ENCODE measurements around the gene ASGR1.
A peak's percentile ranks its signal among the peaks of the same experiment; 100 is the strongest.

Gene ASGR1, protein sequence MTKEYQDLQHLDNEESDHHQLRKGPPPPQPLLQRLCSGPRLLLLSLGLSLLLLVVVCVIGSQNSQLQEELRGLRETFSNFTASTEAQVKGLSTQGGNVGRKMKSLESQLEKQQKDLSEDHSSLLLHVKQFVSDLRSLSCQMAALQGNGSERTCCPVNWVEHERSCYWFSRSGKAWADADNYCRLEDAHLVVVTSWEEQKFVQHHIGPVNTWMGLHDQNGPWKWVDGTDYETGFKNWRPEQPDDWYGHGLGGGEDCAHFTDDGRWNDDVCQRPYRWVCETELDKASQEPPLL
- total RNA-seq: 0 to 0.30 (median 0.10) reads per million in 4 donors

DNA sequence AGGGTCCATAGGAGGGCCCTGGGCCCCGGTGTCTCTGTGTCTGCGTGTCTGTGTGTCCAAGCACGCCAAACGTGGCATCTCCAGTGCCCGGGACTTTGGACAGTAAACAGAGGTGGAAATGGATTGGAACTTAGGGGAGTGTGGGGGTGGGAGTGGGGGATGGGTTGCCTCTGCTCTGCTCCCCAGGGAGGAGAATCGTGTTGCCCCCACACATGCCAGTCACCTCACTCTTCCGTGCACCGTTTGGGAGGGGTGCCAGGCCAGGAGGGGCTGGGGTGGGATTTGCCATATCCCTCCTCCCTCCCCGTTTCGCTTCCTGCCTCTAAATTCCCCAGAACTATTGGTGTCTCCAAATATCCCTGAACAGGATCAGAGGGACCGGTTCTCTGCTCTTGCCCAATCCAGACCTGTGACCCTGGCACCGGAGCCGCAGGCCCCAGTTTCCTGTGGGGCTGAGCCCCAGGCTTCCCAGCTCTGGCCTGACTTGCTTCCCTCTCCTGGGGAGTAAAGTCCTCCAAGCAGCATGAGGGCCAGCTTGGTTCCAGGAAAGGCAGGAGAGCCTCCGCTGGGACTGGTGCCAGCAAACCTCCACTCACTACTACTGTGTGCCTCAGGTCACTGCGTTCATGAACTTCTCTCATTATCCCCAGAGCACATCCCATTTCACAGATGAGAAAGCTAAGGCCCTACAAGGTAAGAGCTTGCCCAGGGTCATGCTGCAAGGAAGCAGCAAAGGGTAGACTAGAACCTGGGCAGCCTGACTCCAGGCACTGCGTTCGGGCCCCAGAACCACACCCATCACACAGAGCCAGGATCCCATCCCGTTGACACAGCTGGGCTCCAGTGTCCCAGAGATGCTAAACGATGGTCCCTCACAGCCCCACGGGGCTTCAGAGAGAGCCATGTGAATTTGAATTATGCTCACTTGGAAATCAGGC lies at the start of gene ASGR1:
Gene ASGR1, minus strand, starts transcription at position 54 of the 938 bp plus-strand sequence. CDS start 807 bp downstream, outside the sequence.
- DNase-seq: no peak

- DNase-seq: no peak
These were observed 49.8 kb upstream of the ASGR1 start for GRCh38 chr17:7228920-7229319.

DNA sequence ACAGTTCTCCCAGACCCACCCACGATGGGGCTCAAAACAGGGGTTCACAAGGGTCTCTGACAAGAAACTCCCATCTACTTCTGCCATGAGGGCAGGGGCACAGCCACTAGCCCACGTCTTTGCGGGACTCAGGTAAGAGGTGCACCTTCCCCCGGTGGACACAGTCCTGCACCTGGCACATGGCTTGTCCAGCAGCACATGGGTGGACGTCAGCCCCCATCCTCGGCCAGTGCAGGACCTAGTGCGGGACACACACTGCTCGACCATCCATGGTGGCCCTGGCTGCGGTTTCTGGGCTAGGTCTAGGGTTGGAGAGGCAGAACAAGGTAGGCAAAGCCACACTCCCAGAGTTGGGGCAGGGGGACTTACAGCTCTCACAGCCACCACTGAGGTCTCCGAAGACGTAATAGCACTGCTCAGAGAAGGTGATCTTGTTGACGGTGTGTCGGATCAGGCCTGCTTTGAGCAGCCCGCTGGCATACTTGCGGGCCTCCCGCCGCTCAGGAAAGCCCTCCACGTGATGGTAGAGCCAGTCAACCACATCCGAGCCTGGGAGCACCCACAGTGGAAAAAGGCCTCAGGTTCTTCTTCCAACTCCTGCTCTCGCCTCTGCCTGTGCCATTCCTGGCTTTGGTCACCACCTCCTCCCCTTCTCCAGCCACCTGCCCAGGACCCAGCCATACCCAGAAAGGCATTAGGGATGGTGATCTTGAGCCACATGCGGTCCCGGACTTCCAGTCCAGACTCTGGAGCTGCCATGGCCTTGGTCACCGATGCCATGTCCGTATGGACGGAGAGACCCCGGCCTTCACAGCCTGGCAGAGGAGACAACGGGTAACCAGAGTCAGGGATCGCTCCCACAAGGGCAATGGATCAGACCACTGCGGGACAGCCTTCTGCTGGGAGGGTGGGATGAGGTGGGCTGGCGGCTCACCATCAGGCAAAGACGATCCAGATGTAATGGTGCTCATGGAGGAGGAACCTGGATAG lies 47.8 kb upstream of the ASGR1 start:
- DNase-seq: no peak

- no peak for DNase-seq
These were observed 46.7 kb upstream of the ASGR1 start for GRCh38 chr17:7225711-7226331.

DNA sequence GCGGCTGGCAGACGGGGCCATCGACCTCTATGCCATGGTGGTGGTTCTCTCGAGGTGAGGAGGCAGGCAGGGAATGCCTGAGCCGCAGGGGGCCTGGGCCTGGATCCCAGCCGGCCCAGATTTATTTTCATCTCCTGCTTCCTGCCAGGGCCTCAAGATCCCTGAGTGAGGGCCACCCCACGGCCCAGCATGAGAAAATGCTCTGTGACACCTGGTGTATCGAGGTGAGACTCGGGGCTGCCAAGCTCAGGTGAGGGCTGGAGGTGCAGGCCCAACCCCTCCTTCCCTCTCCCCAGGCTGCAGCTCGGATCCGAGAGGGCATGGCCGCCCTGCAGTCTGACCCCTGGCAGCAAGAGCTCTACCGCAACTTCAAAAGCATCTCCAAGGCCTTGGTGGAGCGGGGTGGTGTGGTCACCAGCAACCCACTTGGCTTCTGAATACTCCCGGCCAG lies 45.5 kb upstream of the ASGR1 start:
- DNase-seq: no peak

DNA sequence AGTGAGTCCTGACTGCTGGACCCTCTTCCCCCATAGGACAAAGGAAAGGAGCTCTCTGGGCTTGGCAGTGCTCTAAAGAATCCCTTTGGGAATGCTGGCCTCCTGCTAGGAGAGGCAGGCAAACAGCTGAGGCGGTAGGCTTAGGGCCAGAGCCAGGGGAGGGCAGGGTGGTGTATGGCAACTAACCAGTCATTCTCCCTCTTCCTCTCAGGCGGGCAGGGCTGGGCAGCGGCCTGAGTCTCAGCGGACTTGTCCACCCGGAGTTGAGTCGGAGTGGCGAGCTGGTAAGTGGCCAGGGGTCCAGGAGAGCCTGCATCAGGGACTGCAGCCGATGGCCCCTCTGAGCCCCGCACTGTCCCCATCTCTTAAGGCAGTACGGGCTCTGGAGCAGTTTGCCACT lies 44.9 kb upstream of the ASGR1 start:
- DNase-seq: no peak

DNA sequence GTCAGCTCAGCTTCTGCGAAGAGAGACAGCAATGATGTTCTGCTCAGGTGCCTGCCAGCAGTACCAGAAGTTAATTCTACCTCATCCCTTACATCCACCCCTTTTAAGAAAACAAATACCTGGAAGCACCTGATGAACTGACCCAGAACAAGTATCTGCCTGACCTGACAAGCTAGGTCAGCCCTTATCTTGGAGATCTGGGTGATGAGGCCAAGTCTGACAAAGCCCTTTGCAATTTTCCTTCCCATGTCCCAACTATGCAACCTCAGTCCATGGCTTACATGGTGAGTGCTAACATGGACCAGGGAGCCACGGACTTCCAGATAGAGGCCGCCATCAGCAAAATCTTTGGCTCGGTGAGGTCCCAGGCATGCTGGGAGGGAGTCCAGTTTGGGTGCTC lies 44.2 kb upstream of the ASGR1 start:
- no peak for DNase-seq

DNA sequence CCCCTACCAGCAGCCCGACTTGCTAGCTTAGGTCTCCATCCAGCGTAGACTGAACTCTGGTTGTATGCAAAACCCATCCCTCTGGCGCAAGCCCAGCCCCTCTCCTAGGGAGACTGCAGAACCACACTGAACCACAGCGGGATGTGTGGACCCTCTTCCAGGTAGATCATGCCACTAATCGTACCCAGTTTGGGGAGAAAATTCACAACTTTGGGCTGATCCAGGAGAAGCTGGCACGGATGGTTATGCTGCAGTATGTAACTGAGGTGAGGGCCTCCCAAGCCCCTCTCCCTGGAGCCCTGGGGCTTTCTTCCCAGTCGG lies 43.8 kb upstream of the ASGR1 start:
- DNase-seq: no peak

DNA sequence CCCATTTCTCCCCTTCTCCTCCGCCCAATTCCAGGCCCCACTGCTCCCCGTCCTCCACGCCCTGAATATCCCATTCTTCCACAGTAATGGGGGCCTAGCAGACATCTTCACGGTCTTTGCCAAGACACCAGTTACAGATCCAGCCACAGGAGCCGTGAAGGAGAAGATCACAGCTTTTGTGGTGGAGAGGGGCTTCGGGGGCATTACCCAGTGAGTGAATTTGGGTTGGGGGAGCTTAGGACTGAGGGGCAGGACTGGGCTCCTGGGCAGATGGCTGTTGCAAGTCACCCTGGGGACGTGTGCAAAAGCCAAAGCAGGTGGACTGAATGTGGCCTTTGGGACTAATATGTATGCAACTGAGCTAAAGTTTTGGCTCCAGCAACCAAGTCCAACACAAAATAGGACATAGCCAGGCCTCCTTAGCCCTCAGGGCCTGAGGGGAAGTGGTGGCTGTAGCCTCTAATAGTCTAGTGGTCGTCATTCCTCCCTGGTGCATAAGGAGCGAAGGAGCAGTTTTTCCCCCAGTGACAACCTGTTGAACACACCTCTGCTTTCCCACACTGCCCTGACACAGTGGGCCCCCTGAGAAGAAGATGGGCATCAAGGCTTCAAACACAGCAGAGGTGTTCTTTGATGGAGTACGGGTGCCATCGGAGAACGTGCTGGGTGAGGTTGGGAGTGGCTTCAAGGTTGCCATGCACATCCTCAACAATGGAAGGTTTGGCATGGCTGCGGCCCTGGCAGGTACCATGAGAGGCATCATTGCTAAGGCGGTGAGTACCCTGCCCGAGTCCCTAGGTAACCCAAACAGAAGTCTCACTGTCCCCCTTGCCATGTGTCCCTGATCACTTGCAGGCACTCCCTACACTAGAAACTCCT lies 43.2 kb upstream of the ASGR1 start:
- no peak for DNase-seq

- no peak for DNase-seq
These were observed 42.3 kb upstream of the ASGR1 start for GRCh38 chr17:7221278-7222092.

- peak in 2 of 5 donors; percentile 41 to 75 for DNase-seq
These were observed 41.6 kb upstream of the ASGR1 start for GRCh38 chr17:7220593-7221277.

- DNase-seq: peak; percentile 48 to 79 (median 66)
These were observed 40.8 kb upstream of the ASGR1 start, which contains the start of the genes ACADVL and DLG4 for GRCh38 chr17:7219812-7220592. Gene ACADVL (plus strand): TSS chr17:7219938. CDS start chr17:7219985, 47 bp downstream. Gene DLG4 (minus strand): TSS chr17:7219836.

DNA sequence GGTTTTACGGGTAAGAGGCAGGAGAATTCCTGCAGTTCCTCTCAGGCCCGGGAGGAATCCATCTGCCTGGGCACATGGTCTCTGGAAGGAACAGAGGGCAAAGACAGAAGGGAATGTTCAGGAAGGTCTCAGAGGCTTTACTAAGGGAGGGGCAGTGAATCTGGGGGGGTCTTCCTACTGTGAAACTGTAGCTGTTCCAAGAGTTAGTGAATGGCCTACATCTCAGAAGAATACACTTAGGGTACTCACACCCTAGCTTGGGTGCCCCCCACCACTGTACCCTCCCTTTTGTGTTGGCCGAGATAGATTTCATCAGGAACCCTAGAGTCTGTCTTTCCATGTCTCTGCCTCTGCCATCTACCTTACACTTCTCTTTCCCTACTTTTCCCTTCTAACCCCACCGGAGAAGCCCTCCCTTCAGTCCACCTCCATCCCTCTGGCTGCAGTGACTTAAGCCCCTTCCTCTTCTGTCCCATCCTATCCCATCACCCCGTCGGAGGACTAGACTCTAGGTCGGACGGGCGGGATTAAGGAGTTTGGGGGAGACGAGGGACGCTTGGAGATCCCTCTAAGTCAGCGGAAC lies 40.1 kb upstream of the ASGR1 start:
- DNase-seq: no peak

DNA sequence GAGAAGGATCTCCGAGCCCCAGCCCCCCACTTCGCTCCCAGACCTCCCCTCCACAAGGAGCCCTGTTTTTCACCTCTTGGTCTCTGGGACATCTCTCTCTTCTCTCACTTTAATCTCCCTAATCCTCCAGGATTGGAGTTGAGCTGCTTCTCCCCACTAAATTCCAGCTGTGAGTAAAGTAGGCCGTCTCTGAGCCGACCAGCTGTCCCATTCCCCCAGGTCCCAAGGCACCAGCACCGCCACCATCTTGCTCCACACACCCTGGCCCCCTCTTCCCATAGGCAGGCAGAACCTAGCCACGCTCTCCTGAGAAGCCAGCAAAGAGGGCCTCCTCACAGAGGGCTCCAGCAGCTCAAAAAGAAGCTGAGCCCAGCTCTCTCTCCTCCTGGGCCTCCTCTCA lies 39.6 kb upstream of the ASGR1 start:
- no peak for DNase-seq

DNA sequence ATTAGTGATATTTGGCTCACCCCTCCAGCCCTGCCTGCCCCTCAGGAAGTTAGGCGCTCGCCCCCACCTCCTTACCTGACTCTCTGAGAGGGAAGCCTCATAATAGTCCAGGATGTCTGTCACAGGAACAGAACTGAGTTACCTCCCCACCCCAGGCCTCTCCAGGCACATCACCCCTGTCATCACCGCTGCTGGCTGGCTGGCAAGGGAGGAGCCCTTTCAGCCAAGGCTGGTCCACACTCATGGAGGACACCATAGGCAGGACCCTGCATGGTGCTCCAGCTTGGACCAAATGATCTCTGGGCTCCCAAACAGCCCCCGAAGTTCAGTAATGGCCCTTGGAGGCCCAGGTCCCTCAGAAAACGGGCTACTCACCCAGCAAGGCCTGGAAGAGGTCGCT lies 39.0 kb upstream of the ASGR1 start:
- no peak for DNase-seq

DNA sequence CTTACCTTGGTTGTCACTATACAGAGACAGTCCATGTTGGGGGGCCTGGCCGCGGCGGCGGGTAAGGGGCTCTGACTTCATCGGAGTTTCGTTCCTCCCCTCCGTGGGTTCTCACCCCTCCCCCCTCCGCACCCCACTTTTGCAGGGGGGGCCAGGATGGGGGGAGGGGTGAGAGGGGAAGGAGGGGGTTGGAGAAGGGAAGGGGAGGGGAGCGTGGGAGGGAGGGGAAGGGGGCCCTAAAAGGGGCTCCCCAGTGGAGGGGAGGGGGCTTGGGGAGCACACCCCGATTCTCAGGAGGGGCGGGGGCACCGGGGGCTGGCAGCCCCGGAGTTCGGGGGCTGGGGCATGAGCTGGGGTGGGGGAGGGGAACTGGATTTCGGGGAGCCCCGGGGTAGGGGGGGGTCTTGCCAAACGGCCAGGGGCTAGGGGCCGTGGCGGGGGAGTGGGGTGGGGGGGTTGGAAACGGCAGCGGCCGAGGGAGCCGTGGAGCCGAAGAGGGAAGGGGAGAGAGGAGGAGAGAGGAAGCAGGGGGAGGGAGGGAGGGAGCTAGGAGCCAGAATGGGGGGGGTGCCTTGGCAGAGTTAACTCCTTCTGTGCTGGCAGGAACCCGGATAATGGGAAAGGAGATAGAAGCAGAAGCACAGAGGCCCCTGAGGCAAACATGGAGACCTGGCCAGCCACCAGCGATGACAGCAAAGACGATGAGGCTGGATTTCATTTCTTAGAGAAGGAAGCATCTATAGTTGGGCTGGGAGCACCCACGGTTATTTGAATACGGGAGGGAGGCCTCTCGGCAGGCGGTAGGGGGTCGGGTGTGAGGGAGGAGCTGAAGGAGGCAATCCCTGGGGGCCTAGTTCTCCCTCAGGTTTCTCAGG lies 38.2 kb upstream of the ASGR1 start:
- DNase-seq: no peak
